HEK293T (cell line): ENCODE results near the gene BTBD3.

Experiments
- ARNT ChIP-seq: fragments of 450-650 bp; IDR thresholded peaks from 2 replicates; pipeline ENCODE4 v1.6.1; 2017; ENCODE audit warnings: mild to moderate bottlenecking
- FOXA1 ChIP-seq: fragments of 450-650 bp; IDR thresholded peaks from 2 replicates; pipeline ENCODE4 v1.6.1; 2016; ENCODE audit warnings: mild to moderate bottlenecking
- FOXK2 ChIP-seq: fragments of 450-650 bp; IDR thresholded peaks from 2 replicates; pipeline ENCODE4 v1.6.1; 2016; ENCODE audit warnings: mild to moderate bottlenecking
- FOXM1 ChIP-seq: fragments of 450-650 bp; IDR thresholded peaks from 2 replicates; pipeline ENCODE4 v1.6.1; 2017; ENCODE audit warnings: mild to moderate bottlenecking, borderline replicate concordance
- HDGF ChIP-seq: fragments of 450-650 bp; IDR thresholded peaks from 2 replicates; pipeline ENCODE4 v1.6.1; 2017; ENCODE audit warnings: antibody characterized with exemption, borderline replicate concordance
- L3MBTL2 ChIP-seq: fragments of 450-650 bp; conservative IDR thresholded peaks from 2 replicates; pipeline ENCODE4 v1.6.1; 2016; ENCODE audit warnings: mild to moderate bottlenecking
- LEF1 ChIP-seq: fragments of 450-650 bp; IDR thresholded peaks from 2 replicates; pipeline ENCODE4 v1.6.1; 2017; ENCODE audit warnings: mild to moderate bottlenecking, borderline replicate concordance
- PKNOX1 ChIP-seq: fragments of 450-650 bp; IDR thresholded peaks from 2 replicates; pipeline ENCODE4 v1.6.1; 2016
- SP1 ChIP-seq: fragments of 450-650 bp; IDR thresholded peaks from 2 replicates; pipeline ENCODE4 v1.6.1; 2017
- SUZ12 ChIP-seq: fragments of 450-650 bp; IDR thresholded peaks from 2 replicates; pipeline ENCODE4 v1.6.1; 2016; ENCODE audit warnings: mild to moderate bottlenecking
- TARDBP ChIP-seq: fragments of 450-650 bp; IDR thresholded peaks from 2 replicates; pipeline ENCODE4 v1.6.1; 2016
- ZNF384 ChIP-seq: fragments of 450-650 bp; IDR thresholded peaks from 2 replicates; pipeline ENCODE4 v1.6.1; 2016

GRCh38 chr20:11905460-11906179 is 12.1 kb upstream of the BTBD3 start:
- TF ChIP-seq SP1 (no peak), FOXM1 (no peak), L3MBTL2 (no peak), TARDBP (no peak), FOXK2 (no peak), PKNOX1 (no peak), SUZ12 (no peak), FOXA1 (no peak), ARNT (no peak), LEF1 (no peak), ZNF384 (no peak), HDGF (no peak)
